ENCODE results near the gene SLCO2A1.

Gene SLCO2A1

GRCh38 chr3:133949438-133949837 is 80.3 kb downstream of the SLCO2A1 start:
- no peak for DNase-seq (ENCODE audit: low read depth)

GRCh38 chr3:133948996-133949395 is 80.7 kb downstream of the SLCO2A1 start:
- no peak for DNase-seq (ENCODE audit: low read depth)

- no peak for DNase-seq (ENCODE audit: low read depth)
Measured at GRCh38 chr3:133948131-133948810, 81.5 kb downstream of the SLCO2A1 start.

- no peak for DNase-seq (ENCODE audit: low read depth)
Measured at GRCh38 chr3:133945381-133946095, 84.2 kb downstream of the SLCO2A1 start.

GRCh38 chr3:133944641-133945380 is 84.9 kb downstream of the SLCO2A1 start:
- DNase-seq (ENCODE audit: low read depth) = no peak

GRCh38 chr3:133944181-133944580 is 85.5 kb downstream of the SLCO2A1 start:
- no peak for DNase-seq (ENCODE audit: low read depth)

GRCh38 chr3:133943639-133944141 is 86.0 kb downstream of the SLCO2A1 start:
- DNase-seq (ENCODE audit: low read depth) = peak; percentile 85

- no peak for DNase-seq (ENCODE audit: low read depth)
Measured at GRCh38 chr3:133943031-133943535, 86.6 kb downstream of the SLCO2A1 start.

GRCh38 chr3:133941415-133941821 is 88.3 kb downstream of the SLCO2A1 start:
- no peak for DNase-seq (ENCODE audit: low read depth)

- no peak for DNase-seq (ENCODE audit: low read depth)
Measured at GRCh38 chr3:133940536-133940935, 89.2 kb downstream of the SLCO2A1 start.

GRCh38 chr3:133939463-133939835 is 90.3 kb downstream of the SLCO2A1 start:
- DNase-seq (ENCODE audit: low read depth) = no peak

- DNase-seq (ENCODE audit: low read depth) = no peak
Measured at GRCh38 chr3:133938770-133939462, 90.8 kb downstream of the SLCO2A1 start.

GRCh38 chr3:133937756-133938601 is 91.7 kb downstream of the SLCO2A1 start:
- DNase-seq (ENCODE audit: low read depth) = no peak

- no peak for DNase-seq (ENCODE audit: low read depth)
Measured at GRCh38 chr3:133937061-133937686, 92.6 kb downstream of the SLCO2A1 start.

GRCh38 chr3:133935843-133936769 is 93.6 kb downstream of the SLCO2A1 start:
- no peak for DNase-seq (ENCODE audit: low read depth)

- no peak for DNase-seq (ENCODE audit: low read depth)
Measured at GRCh38 chr3:133934996-133935842, 94.5 kb downstream of the SLCO2A1 start.

GRCh38 chr3:133934073-133934970 is 95.4 kb downstream of the SLCO2A1 start:
- DNase-seq (ENCODE audit: low read depth) = no peak

Data from HS-5 (cell line).